ENCODE results near the gene SEPTIN8. TPM values are rescaled to one million over a fixed set of nuclear protein-coding genes. Genes with fewer than 3 reads are reported as not detected.

The SEPTIN8 gene
- total RNA-seq, 1 donor from 2014 or later: 27.2 TPM

- H3K27ac ChIP-seq (replicated peaks): no peak overlapping the region
- peaks cover 38% of the 10 kb centered on the region for H3K27me3 ChIP-seq (ENCODE audit: low read depth)
- H3K36me3 ChIP-seq: peaks cover 6% of the 10 kb centered on the region
- TF ChIP-seq CTCF (IDR thresholded peaks at IDR 0.05; ENCODE audit: borderline replicate concordance): no peak
- no peak for DNase-seq
- peak overlapping the region; percentile 68 for H3K4me3 ChIP-seq
- H3K9me3 ChIP-seq (replicated peaks): no peaks in the 10 kb centered on the region
- peaks cover 13% of the 10 kb centered on the region for H3K4me1 ChIP-seq
- intact Hi-C loops (cut with micrococcal nuclease): loop anchor here (10.0 kb wide), 1 partner anchor 67 kb away; the partner anchor contains the start of gene SOWAHA
Observed at GRCh38 chr5:132747616-132748440, 29.2 kb downstream of the SEPTIN8 start.

- Histone ChIP-seq H3K27me3 (ENCODE audit: low read depth) (peaks cover 43% of the 10 kb centered on the region), H3K4me3 (peak within 1 kb of the TSS; percentile 68), H3K36me3 (peaks cover 6% of the 10 kb centered on the region), H3K27ac (replicated peaks) (no peak within 1 kb of the TSS), H3K9me3 (replicated peaks) (no peaks in the 10 kb centered on the region), H3K4me1 (peaks cover 13% of the 10 kb centered on the region)
- no peak for DNase-seq
- peak; percentile 24 for TF ChIP-seq CTCF (IDR thresholded peaks at IDR 0.05; ENCODE audit: borderline replicate concordance)
- intact Hi-C loops (cut with micrococcal nuclease): loop anchor here (10.0 kb wide), 1 partner anchor 68 kb away; the partner anchor contains the start of gene SOWAHA
Observed at GRCh38 chr5:132746954-132747615, 30.0 kb downstream of the SEPTIN8 start, which contains the start of gene CCNI2. Gene CCNI2 (plus strand): TSS chr5:132747426. CDS start chr5:132747496, 70 bp downstream.

- H3K4me3 ChIP-seq: peak overlapping the region; percentile 68
- H3K27ac ChIP-seq (replicated peaks): no peak overlapping the region
- H3K9me3 ChIP-seq (replicated peaks): no peaks in the 10 kb centered on the region
- peaks cover 43% of the 10 kb centered on the region for H3K27me3 ChIP-seq (ENCODE audit: low read depth)
- peaks cover 2% of the 10 kb centered on the region for H3K36me3 ChIP-seq
- TF ChIP-seq CTCF (IDR thresholded peaks at IDR 0.05; ENCODE audit: borderline replicate concordance): no peak
- intact Hi-C loops (cut with micrococcal nuclease): loop anchor here (10.0 kb wide), 1 partner anchor 68 kb away; the partner anchor contains the start of gene SOWAHA
- DNase-seq: no peak
- H3K4me1 ChIP-seq: peaks cover 13% of the 10 kb centered on the region
Observed at GRCh38 chr5:132746592-132746953, 30.5 kb downstream of the SEPTIN8 start.

GRCh38 chr5:132744659-132745058 is 32.4 kb downstream of the SEPTIN8 start:
- intact Hi-C loops (cut with micrococcal nuclease): loop anchor here (10.0 kb wide), 1 partner anchor 70 kb away; the partner anchor contains the start of gene SOWAHA

More at GRCh38 chr5:132744659-132745058, 32.4 kb downstream of the SEPTIN8 start:
- Histone ChIP-seq H3K27ac (replicated peaks) (no peak overlapping the region), H3K9me3 (replicated peaks) (no peaks in the 10 kb centered on the region), H3K27me3 (ENCODE audit: low read depth) (peaks cover 53% of the 10 kb centered on the region), H3K36me3 (no peaks in the 10 kb centered on the region), H3K4me1 (peaks cover 13% of the 10 kb centered on the region), H3K4me3 (no peak overlapping the region)
- TF ChIP-seq CTCF (IDR thresholded peaks at IDR 0.05; ENCODE audit: borderline replicate concordance): no peak
- DNase-seq: no peak
